Kidney epithelial cell (primary cell): Measurements from ENCODE around the gene OR5D13. TPM values are rescaled to one million over a fixed set of nuclear protein-coding genes. Genes with fewer than 3 reads are reported as not detected.

ENCODE experiments used
- DNase-seq: peaks from one replicate; pipeline ENCODE4 v3.0.0-alpha.2; 2010; ENCODE audit warnings: low read depth
- H3K27me3 ChIP-seq: 2 replicates; pipeline ENCODE4 v1.6.0; 2011; ENCODE audit warnings: low read length; ENCODE audit not compliant: control insufficient read depth, insufficient read depth
- H3K36me3 ChIP-seq: 2 replicates; pipeline ENCODE4 v1.5.1; 2011; ENCODE audit warnings: low read length; ENCODE audit not compliant: control insufficient read depth, insufficient read depth
- H3K4me3 ChIP-seq: 2 replicates; pipeline ENCODE4 v1.5.1; 2011; ENCODE audit warnings: low read depth, mild to moderate bottlenecking, control low read depth, low read length
- total RNA-seq: library from RNA; depleted of rRNA; stranded (reverse); fragments of >200 nt; gene quantifications from 2 replicates; pipeline ENCODE4 v1.2.3, GENCODE V29; 2015
- TF ChIP-seq, protein P1 (sequence below): IDR thresholded peaks from 2 replicates; pipeline ENCODE4 v1.5.1; 2011; ENCODE audit warnings: mild to moderate bottlenecking, moderate library complexity, low read length, control low read depth, inconsistent platforms; ENCODE audit not compliant: insufficient read depth, poor library complexity, severe bottlenecking

The OR5D13 gene, protein sequence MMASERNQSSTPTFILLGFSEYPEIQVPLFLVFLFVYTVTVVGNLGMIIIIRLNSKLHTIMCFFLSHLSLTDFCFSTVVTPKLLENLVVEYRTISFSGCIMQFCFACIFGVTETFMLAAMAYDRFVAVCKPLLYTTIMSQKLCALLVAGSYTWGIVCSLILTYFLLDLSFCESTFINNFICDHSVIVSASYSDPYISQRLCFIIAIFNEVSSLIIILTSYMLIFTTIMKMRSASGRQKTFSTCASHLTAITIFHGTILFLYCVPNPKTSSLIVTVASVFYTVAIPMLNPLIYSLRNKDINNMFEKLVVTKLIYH
- not detected in 2 replicates for total RNA-seq

DNA sequence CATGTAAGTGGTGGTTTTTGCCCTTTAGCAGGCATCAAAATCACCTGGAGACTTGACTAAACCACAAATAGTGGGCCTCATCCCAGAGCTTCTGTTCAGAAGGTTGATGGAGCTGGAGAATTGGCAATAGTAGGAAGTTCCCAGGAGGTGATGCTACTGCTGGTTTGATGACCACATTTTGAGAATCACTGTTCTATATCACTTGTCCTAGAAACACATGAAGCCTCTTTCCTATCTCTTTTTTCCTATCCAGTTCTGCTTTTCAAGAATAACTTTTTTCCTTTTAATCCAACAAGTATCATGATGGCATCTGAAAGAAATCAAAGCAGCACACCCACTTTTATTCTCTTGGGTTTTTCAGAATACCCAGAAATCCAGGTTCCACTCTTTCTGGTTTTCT is at the start of gene OR5D13:
OR5D13 (plus strand) TSS at position 301 of the 400 bp plus-strand sequence; CDS start at position 301, 0 bp downstream.
- no peak within 1 kb of the TSS for H3K4me3 ChIP-seq
- no peak for DNase-seq
- no peaks in the 10 kb centered on the region for H3K36me3 ChIP-seq
- TF ChIP-seq, protein P1, sequence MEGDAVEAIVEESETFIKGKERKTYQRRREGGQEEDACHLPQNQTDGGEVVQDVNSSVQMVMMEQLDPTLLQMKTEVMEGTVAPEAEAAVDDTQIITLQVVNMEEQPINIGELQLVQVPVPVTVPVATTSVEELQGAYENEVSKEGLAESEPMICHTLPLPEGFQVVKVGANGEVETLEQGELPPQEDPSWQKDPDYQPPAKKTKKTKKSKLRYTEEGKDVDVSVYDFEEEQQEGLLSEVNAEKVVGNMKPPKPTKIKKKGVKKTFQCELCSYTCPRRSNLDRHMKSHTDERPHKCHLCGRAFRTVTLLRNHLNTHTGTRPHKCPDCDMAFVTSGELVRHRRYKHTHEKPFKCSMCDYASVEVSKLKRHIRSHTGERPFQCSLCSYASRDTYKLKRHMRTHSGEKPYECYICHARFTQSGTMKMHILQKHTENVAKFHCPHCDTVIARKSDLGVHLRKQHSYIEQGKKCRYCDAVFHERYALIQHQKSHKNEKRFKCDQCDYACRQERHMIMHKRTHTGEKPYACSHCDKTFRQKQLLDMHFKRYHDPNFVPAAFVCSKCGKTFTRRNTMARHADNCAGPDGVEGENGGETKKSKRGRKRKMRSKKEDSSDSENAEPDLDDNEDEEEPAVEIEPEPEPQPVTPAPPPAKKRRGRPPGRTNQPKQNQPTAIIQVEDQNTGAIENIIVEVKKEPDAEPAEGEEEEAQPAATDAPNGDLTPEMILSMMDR, result no peak
- no peaks in the 10 kb centered on the region for H3K27me3 ChIP-seq

DNA sequence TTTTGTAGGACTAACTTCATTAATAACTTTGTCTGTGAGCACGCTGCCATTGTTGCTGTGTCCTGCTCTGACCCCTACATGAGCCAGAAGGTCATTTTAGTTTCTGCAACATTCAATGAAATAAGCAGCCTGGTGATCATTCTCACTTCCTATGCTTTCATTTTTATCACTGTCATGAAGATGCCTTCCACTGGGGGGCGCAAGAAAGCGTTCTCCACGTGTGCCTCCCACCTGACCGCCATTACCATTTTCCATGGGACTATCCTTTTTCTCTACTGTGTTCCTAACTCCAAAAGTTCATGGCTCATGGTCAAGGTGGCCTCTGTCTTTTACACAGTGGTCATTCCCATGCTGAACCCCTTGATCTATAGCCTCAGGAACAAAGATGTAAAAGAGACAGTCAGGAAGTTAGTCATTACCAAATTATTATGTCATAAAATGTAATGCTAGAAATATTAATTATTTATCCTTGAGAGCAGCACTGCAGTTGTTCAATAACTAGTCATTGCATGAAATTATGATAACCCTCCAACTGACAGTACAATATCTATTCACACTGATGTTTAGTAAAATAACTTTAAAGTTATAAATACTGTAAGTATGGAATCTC is 46.4 kb upstream of the OR5D13 start:
- Histone ChIP-seq H3K27me3 (no peaks in the 10 kb centered on the region), H3K4me3 (no peak overlapping the region), H3K36me3 (no peaks in the 10 kb centered on the region)
- TF ChIP-seq, protein P1, result no peak
- DNase-seq, result no peak

- no peak for DNase-seq
- H3K4me3 ChIP-seq, result no peak overlapping the region
- H3K36me3 ChIP-seq, result no peaks in the 10 kb centered on the region
- H3K27me3 ChIP-seq, result no peaks in the 10 kb centered on the region
- TF ChIP-seq, protein P1, result no peak
Observed at GRCh38 chr11:55732936-55733335, 40.3 kb upstream of the OR5D13 start.

GRCh38 chr11:55791606-55792005 is 18.4 kb downstream of the OR5D13 start:
- TF ChIP-seq, protein P1, result no peak
- no peaks in the 10 kb centered on the region for H3K27me3 ChIP-seq
- no peak overlapping the region for H3K4me3 ChIP-seq
- DNase-seq, result no peak
- H3K36me3 ChIP-seq, result no peaks in the 10 kb centered on the region

- TF ChIP-seq, protein P1, result no peak
- H3K36me3 ChIP-seq, result no peaks in the 10 kb centered on the region
- H3K4me3 ChIP-seq, result no peak overlapping the region
- DNase-seq, result no peak
- H3K27me3 ChIP-seq, result no peaks in the 10 kb centered on the region
Observed at GRCh38 chr11:55793321-55793720, 20.1 kb downstream of the OR5D13 start.
